NCI-H2196 (cell line): ENCODE data around the gene ISL1.

Experiments
- DNase-seq: peaks from one replicate; lab custom pipeline; 2025; ENCODE audit not compliant: unreplicated experiment; lab: John Stamatoyannopoulos, UW

The ISL1 gene

DNA sequence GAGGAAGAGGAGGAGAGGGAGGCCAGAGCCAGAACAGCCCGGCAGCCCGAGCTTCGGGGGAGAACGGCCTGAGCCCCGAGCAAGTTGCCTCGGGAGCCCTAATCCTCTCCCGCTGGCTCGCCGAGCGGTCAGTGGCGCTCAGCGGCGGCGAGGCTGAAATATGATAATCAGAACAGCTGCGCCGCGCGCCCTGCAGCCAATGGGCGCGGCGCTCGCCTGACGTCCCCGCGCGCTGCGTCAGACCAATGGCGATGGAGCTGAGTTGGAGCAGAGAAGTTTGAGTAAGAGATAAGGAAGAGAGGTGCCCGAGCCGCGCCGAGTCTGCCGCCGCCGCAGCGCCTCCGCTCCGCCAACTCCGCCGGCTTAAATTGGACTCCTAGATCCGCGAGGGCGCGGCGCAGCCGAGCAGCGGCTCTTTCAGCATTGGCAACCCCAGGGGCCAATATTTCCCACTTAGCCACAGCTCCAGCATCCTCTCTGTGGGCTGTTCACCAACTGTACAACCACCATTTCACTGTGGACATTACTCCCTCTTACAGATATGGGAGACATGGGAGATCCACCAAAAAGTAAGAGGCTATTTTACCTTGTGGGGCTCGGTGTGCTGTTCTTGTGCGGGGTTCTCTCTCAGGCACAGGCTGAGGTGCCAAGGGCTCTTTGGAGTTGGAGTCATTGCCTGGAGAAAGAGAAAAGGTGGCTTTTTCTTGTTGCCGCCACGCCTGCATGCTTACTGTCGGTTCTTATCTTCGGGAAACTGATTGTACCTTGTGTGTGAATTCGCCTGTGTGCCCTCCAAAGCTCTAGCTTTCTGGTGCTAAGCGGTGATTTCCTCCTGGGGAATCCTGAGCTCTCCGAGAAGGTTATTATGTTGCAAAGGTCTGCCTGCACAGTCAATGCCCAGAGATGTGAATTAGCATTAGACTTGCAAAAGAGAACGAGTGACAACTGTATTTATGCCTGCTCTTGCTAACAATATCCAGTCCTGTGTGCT lies at the start of gene ISL1:
TSS of gene ISL1 (plus strand) at position 318 of the 991 bp plus-strand sequence. CDS start at position 542, 224 bp downstream.
- DNase-seq: peak; percentile 20

DNA sequence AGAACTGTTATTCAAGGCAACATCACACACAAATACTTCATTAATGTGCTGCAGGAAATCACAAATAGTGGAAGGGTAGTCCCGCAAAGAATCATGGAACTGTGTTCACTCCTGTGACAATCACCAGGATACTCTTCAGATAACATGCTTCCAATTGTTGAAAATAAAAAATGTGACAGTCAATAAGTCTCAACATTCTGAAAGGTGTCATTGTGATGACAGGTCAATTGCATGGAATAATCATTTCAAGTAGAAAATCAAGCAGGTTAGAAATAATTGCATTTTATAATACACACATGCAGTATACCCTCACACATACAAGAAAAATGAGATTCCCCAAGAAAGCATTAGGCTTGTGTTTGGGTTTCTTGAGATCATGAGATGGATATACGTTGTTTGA lies 46.4 kb upstream of the ISL1 start:
- DNase-seq: no peak

DNA sequence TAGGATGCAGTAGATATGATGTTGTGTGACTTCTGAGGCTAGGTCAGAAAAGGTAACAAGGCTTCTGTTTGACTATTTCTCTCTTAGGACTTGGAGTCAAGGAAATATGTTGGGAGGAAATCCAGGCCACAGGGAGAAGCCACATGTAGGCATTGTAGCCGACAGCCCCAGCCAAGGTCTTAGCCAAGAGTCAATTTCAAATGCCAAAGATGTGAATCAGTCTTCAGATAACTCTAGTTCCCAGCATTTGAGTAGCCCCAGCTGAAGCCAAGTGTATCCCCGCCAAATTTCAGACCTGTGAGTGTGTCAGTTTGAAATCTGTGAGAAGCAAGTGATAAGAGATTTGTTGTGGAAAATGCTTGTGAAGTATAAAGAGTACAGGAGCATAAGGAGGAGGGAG lies 38.1 kb upstream of the ISL1 start:
- DNase-seq: no peak

DNA sequence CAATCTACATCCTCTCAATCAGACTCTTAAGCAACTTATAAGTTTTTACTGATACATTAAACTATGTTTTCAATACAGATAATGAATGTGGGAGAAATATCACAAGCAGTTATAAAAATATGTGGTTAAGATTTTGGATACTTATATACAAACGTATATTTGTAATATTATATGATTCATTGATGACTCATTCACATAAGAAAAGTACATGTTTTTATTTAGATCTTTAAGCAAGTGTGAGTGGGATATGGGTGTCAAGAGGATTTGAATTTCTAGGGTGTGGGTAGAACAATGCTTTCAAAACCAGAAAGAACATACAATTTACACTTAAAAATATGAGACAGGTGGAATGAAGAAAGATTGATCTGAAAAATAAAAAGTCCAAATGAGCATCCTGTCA lies 36.1 kb upstream of the ISL1 start:
- no peak for DNase-seq

DNA sequence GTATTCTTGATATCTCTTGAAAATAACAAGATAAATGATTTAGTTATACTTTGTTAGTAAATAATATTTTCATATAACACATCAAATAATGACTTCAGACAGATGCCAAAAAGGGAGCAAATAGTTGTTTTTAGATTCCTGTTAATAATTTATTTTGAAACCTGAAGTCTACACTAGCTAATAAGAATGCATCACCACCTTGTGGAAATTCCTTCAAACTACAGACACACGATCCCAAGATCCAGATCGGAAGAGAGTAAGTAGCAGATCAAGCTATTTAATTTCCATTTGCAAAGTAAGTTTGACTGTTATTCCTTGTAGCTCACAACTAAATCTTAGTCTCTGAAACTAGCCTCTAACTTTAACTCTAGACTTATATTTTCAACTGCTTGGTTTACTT lies 35.5 kb upstream of the ISL1 start:
- DNase-seq: no peak

DNA sequence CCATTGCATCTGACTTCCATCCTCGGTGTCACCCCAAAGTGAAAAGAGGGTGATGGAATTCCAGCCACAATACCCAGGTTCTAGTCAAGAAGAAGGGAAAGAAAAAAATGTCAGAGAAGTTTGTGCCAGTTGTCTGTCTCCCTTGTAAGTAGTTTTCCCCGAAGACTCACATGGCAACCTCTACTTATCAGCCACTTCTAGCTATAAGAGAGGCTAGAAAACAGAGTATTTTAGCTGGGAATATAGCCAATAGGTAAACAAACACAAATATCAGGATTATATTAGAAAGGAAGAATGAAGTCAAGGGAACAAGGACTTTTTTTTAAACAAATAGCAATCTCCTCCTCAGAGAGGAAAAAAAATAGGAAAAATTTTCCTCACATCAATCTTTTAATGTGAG lies 12.2 kb upstream of the ISL1 start:
- no peak for DNase-seq

DNA sequence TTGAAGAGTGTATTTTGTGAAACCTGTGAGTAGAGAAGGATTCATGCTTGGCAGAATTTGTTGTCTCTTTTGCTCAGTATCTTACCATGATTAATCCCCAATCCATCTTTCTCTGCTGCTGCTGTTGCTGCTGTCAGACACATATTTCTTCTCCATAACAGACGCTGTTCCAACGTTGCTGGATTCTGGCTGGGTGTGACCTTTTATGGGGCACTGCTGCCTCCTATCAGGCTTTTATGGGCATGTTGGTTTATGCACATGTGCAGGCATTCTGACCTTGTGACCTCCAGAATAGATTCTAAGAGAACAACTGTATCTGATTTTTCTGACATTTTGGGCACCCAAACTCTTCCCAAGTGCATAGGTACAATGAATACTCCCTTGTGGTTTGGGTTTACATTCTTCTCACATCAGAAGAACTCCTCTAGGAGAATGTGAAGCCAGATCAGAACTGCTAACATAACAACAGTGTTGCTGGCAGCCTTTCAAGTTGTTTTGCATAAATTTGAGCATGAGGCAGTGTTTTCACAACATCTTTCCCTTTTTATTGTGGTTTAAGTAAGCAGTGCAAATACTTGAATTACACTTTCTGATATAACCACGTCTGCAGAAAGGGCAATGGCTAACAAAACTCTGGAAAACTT lies 9.2 kb upstream of the ISL1 start:
- no peak for DNase-seq

DNA sequence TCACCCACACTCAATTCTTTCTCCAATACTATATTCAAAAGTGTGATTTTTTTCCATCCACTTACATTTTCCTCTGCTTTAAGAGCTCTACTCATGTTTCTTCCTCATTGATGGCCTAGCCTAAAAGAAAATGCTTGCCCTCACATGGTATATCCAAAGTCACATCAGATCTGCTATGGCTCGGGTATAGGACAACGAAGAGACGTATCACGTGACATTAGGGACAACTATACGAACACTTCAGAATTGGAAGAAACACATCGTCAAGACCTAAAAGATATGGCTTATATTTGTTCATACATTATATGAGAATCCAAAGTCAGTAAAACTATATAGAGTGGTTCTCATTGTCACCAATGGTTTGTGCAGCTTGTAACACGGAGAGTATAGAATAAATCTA lies 8.2 kb upstream of the ISL1 start:
- no peak for DNase-seq

DNA sequence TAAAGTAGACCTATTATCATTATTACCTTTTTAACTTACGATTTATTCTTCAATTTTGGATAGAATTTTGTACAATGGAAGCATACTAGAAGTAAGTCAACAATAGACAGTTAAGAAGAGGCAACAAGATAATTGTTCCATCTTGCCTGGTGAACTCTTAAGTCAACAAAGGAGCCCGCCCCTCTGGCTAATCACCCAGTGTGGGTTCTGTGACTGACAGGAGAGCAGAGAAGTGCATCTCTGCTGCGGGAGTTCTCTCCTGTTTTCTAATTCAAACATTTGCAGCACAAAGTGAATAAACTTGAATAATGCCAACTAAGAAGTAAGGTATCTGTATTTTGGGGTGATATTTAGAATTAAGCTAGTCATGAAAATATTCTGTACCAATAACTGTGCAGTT lies 6.7 kb upstream of the ISL1 start:
- no peak for DNase-seq

DNA sequence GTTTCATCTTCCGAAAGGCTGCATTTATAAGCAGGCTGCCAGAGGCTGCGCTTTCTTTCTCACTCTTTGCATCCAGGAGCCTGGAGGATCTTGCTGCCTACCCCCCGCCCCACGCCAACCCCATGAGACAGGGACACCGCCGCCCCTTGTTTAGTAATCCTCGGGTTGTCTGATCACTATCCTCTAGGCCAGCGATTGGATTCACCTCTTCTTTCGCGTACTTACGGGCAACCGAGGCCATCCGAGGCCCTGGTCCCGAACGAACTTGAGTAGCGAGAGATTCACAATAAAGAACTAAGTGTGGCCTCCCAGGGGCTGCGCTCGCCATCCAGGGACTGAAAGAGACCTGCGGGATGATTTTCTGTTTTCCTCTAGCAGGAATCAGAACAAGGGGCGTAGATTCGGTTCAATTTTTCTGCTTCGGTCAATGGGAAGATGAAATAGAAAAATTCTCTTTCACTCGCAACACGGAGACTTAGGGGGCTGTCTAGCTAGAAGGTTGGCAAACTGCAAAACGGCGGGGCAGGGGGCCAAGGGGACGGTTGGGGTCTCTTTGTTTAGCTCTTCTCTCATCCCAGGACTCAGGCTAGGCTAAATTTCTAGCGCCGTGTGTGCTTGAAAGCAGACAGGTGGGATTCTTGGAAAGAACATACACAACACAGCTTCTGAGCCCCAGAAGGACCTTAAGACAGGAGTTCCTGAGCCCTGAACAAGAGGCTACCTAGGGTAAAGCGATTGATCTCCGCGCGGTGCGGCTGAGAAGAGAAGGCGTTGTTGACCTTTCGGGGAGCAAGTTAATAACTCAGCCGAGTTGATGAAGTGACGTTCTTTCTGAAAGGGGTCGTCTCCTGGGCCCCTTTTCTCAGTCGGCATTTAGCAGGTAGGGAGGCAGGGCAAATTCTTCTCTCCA lies 5.8 kb upstream of the ISL1 start:
- DNase-seq: no peak

DNA sequence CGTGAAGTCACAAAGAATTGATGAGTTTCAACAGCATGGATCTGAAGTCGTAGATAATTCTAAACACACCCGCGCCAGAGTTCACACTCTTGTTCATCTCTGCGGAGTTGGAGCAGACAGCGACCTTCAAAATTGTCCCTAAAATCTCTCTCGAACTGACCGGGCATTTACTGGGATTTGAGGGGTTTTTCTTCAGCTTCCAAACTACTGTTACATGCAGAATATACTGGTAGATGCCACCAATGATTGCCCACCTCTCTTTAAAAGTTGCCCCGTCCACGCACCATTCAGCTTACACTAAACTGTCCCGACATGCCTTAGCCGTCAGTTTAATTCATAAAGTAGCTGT lies 5.2 kb upstream of the ISL1 start:
- DNase-seq: no peak

DNA sequence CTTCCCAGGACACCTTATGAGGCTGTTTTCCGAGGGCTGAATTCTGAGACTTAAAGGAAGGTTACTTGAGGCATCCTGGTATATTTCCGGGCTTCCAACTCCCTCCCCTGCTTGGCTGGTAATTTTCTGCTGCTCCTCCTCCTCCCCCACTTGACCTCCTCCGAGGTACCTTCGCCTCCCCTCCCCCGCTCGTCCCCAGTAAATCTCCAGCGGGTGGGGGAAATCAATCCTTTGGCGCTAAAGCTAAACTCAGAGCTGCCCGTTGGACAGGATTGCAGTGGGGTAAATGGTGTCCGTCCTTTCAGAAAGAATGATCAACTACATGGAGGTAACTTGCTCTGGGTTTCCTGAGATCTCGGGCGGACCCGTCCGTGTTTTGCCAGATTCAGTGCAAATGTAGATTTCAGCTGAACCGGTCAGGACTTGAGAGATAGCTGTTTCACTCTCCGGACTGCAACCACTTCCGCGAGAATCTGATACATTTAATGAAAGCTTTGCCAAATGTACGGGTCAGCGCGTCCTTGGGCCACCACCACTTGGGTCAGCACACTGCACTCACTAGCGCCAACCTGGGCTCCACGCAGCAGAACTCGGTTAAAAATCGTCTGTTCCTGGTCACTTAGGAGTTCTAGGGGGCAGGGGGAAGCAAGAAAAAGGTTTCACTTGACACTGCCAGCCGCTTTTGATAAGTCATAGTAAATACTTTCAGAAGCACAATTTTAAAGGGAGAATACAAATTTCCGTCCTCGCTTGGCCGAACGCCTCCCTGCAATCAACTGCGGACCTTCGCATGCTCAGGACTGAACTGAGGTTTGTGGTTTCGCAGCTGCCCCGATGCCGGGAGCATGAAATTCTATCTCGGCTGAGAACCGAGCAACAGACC lies 4.6 kb upstream of the ISL1 start:
- no peak for DNase-seq

DNA sequence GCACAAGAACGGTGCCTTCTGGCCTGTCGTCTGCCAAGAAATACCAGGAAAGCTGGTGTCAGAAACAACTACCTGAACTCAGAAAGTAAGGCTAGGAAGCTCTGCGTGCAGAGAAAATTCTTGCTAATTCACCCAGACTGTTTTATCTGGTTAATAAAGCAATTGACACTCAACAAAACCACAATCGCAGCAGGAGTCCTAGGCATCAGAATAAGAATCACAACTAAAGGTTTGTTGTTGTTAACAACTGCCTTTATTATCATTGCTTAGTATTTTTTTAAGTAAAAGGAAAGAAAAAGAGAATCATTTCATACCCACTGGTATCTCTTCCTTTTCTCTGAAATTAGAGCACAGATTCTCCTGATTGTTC lies 3.9 kb upstream of the ISL1 start:
- DNase-seq: no peak

DNA sequence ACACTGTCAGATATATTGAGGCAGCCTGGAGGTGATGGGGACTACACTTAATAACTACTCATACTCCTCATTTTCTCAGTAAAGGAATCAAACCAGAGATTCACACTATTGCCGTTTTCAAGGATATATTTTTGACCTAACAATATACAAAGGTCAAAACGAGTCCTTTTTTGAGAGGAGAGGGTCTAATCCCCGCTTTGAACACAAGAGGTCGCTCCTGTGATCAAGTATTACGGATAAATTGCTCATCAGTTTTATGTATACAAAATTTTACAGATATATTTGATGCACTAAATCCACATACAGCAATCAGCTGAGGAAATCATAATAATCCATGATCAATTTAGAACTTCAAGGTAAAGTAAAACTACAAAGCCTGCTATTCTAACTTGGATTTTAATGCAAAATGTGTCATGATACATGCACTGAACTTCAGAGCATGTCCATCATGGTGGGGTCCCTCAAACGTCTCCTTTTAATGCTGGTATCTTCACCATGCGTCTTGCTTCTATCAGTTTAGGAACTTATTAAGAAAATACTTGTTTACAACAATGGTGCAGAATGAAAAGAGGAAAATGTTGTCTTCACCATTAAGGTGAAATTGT lies 2.5 kb upstream of the ISL1 start:
- DNase-seq: peak; percentile 0

DNA sequence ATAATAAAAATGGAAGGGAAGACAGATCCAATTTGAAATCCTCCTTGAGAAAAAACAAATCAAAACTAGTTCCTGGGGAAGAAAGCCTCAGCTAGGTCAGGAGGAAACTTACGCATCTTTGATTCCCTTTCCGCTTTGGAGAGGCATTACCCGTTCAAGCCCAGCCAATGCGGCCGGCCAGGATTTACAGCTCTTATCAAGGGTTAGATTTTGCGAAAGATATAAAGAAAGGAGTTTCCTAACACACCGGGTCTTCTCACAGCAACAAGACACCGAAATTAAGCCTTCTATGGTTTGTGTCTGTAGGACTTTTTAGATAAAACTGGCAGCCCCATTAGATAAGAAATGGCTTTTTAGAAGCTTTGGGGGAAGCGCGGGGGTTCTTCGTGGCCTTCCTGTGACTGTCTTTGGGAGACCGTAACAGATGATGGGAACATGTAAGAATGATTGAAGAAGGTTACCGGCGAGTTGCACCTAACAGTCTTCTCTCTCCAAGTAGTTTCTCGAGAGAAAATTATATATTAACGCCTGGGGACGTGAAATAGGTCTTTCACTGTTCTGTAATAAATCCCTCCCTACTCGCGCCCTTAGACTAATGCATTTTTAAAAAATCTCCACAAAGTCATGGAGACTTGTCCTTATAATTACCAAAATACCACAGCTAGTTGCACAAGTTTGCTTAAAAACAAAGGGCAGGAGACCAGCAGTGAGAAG lies 1.3 kb upstream of the ISL1 start:
- DNase-seq: no peak

DNA sequence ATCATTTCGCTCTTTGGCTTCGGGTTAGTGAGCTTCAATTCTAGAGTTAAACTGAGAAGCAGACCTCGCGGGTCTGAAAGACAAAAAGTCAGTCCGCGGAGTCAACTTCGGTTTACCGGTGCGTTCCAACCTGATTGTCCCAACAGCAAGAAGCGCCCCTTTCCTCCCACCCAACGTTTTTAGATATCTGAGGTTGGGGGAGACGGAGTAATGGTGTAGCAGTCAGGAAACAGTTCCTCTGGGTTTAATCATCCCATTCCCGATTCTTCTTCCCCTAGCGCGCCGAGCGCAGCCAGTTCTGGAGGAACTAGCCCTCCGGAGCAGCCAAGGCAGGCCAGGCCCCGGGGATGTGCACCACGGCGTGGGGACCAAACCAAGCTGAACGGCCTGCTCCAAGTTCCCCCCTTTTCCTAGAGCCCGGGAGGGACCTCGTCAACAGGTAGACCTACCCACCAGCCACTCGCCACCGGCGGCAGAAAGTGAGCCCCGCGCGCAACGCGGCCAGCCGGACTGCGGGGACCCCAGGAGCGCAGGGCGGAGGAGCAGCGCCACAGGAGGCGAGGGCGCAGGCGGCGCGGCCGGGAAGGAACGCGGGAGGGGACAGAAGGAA lies 622 bp upstream of the ISL1 start:
- no peak for DNase-seq

DNA sequence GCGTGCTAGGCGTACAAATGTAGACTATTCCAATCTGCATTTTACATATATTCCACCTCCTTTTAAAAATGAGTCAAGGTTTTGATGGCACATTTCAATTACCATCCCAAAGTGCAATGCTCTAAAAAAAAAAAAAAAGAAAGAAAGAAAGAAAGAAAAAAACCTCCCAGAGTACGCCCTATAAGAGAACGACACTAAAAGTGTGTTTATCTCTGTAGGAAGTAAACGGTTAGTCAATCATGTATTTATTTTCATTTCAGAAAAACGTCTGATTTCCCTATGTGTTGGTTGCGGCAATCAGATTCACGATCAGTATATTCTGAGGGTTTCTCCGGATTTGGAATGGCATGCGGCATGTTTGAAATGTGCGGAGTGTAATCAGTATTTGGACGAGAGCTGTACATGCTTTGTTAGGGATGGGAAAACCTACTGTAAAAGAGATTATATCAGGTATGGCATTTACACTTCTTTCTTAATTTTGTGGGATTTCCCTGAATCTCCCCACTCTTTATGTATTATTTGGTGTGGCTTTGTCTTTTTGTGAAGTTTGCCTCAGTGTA lies 1.1 kb downstream of the ISL1 start:
- DNase-seq: no peak

DNA sequence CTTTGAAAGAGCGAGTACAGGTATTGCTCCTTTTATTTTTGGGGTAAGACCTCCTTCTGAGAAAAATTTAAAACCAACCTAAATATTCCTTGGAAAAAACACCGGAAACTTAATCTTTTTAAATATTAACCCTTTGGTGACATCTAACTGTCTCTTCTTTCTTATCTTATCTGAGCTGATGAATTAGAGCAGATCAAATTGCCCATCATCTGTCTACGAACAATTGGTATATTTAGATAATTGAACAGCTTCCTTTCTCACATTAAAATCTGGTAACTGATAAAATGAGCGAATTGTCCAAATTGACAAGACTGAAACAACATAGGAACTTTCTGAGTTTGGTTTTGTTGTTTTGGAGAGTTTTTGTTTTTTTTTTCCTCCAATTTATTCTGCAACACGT lies 2.0 kb downstream of the ISL1 start:
- DNase-seq: no peak
